SU-DHL-6 (cell line): ENCODE data around the gene ARF6.

Source experiments
- H2AFZ ChIP-seq: fragments of 200-600 bp; sonication (generic); 2 replicates; pipeline ENCODE4 v1.6.1; 2014; ENCODE audit warnings: low read depth, mild to moderate bottlenecking, moderate library complexity, mixed read lengths, antibody characterized with exemption, low read length; ENCODE audit not compliant: severe bottlenecking
- H3F3A ChIP-seq: fragments of 200-600 bp; shearing (Covaris generic); 2 replicates; pipeline ENCODE4 v1.6.0; 2016; ENCODE audit warnings: antibody characterized with exemption, mild to moderate bottlenecking; ENCODE audit not compliant: insufficient read depth
- H3K27ac ChIP-seq: fragments of 200-600 bp; sonication (generic); 2 replicates; pipeline ENCODE4 v1.5.1; 2016; ENCODE audit warnings: low read depth, mild to moderate bottlenecking, low read length, moderate library complexity, mixed read lengths
- H3K27me3 ChIP-seq: fragments of 200-600 bp; sonication (generic), shearing (Covaris generic); 2 replicates; pipeline ENCODE4 v1.6.0; 2014; ENCODE audit warnings: mild to moderate bottlenecking, low read length
- H3K36me3 ChIP-seq: fragments of 200-600 bp; sonication (generic); 2 replicates; pipeline ENCODE4 v1.6.1; 2014; ENCODE audit warnings: mild to moderate bottlenecking, low read length, mixed read lengths
- H3K4me2 ChIP-seq: fragments of 300-600, 200-600 bp; shearing (Covaris generic), sonication (generic); 2 replicates; pipeline ENCODE4 v1.6.0; 2014; ENCODE audit warnings: low read length, low read depth, mild to moderate bottlenecking; ENCODE audit not compliant: poor library complexity, severe bottlenecking
- H3K4me3 ChIP-seq: fragments of 200-600 bp; sonication (generic); 2 replicates; pipeline ENCODE4 v1.5.1; 2014; ENCODE audit warnings: antibody characterized with exemption, low read length, mild to moderate bottlenecking, mixed read lengths; ENCODE audit not compliant: insufficient read depth, poor library complexity, severe bottlenecking
- H3K79me2 ChIP-seq: fragments of 200-600 bp; sonication (generic); 2 replicates; pipeline ENCODE4 v1.6.1; 2014; ENCODE audit warnings: mild to moderate bottlenecking, low read length, moderate library complexity; ENCODE audit not compliant: insufficient read depth
- H3K9ac ChIP-seq: fragments of 200-600 bp; sonication (generic); 2 replicates; pipeline ENCODE4 v1.7.0; 2014; ENCODE audit warnings: mild to moderate bottlenecking, low read length
- H3K9me2 ChIP-seq: fragments of 200-600 bp; sonication (generic); replicated peaks from 2 replicates; pipeline ENCODE4 v1.6.1; 2014; ENCODE audit warnings: low read length; ENCODE audit not compliant: insufficient read depth
- H3K9me3 ChIP-seq: fragments of 200-600 bp; sonication (generic); 2 replicates; pipeline ENCODE4 v1.6.1; 2014; ENCODE audit warnings: low read length, mixed read lengths; ENCODE audit not compliant: insufficient read depth
- H4K20me1 ChIP-seq: fragments of 200-600 bp; sonication (generic); 2 replicates; pipeline ENCODE4 v1.6.1; 2014; ENCODE audit warnings: low read depth, mild to moderate bottlenecking, antibody characterized with exemption, low read length, moderate library complexity, mixed read lengths
- EZH2phosphoT487 ChIP-seq: fragments of 200-600 bp; sonication (generic), shearing (Covaris generic); conservative IDR thresholded peaks from 2 replicates; pipeline ENCODE4 v1.6.1; 2018; ENCODE audit warnings: mild to moderate bottlenecking, antibody characterized with exemption, low read length, moderate library complexity, mixed read lengths
- TF ChIP-seq, protein P1 (sequence below): fragments of 200-600 bp; sonication (generic); IDR thresholded peaks from one replicate; pipeline ENCODE4 v1.5.1; 2017; ENCODE audit warnings: antibody characterized with exemption, mild to moderate bottlenecking, low read length, moderate library complexity; ENCODE audit not compliant: insufficient read depth, poor library complexity, severe bottlenecking

Gene ARF6

GRCh38 chr14:49879646-49880204 lies 13.2 kb upstream of the ARF6 start:
- H3K36me3 ChIP-seq = no peaks in the 10 kb centered on the region
- peak overlapping the region; percentile 45 for H3K9ac ChIP-seq
- H4K20me1 ChIP-seq = no peaks in the 10 kb centered on the region
- peak overlapping the region; percentile 97 for H2AFZ ChIP-seq
- H3K27me3 ChIP-seq = no peaks in the 10 kb centered on the region
- no peaks in the 10 kb centered on the region for H3K9me2 ChIP-seq
- no peaks in the 10 kb centered on the region for H3K9me3 ChIP-seq
- H3K4me3 ChIP-seq = peak overlapping the region; percentile 20
- H3F3A ChIP-seq = peaks cover 8% of the 10 kb centered on the region
- peak overlapping the region; percentile 80 for H3K27ac ChIP-seq
- no peaks in the 10 kb centered on the region for H3K79me2 ChIP-seq
- H3K4me2 ChIP-seq = peak overlapping the region; percentile 48
- TF ChIP-seq, protein P1, sequence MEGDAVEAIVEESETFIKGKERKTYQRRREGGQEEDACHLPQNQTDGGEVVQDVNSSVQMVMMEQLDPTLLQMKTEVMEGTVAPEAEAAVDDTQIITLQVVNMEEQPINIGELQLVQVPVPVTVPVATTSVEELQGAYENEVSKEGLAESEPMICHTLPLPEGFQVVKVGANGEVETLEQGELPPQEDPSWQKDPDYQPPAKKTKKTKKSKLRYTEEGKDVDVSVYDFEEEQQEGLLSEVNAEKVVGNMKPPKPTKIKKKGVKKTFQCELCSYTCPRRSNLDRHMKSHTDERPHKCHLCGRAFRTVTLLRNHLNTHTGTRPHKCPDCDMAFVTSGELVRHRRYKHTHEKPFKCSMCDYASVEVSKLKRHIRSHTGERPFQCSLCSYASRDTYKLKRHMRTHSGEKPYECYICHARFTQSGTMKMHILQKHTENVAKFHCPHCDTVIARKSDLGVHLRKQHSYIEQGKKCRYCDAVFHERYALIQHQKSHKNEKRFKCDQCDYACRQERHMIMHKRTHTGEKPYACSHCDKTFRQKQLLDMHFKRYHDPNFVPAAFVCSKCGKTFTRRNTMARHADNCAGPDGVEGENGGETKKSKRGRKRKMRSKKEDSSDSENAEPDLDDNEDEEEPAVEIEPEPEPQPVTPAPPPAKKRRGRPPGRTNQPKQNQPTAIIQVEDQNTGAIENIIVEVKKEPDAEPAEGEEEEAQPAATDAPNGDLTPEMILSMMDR = peak; percentile 44
- no peak for TF ChIP-seq EZH2phosphoT487

GRCh38 chr14:49880267-49881064 lies 12.4 kb upstream of the ARF6 start:
- Histone ChIP-seq H3K27ac (peak overlapping the region; percentile 80), H3F3A (peaks cover 8% of the 10 kb centered on the region), H3K9me2 (no peaks in the 10 kb centered on the region), H3K27me3 (no peaks in the 10 kb centered on the region), H3K9me3 (no peaks in the 10 kb centered on the region), H2AFZ (peak overlapping the region; percentile 97), H3K4me2 (peak overlapping the region; percentile 48), H3K36me3 (no peaks in the 10 kb centered on the region), H3K4me3 (peak overlapping the region; percentile 20), H4K20me1 (no peaks in the 10 kb centered on the region), H3K79me2 (no peaks in the 10 kb centered on the region), H3K9ac (peak overlapping the region; percentile 45)
- TF ChIP-seq, protein P1 = peak; percentile 3
- no peak for TF ChIP-seq EZH2phosphoT487

DNA sequence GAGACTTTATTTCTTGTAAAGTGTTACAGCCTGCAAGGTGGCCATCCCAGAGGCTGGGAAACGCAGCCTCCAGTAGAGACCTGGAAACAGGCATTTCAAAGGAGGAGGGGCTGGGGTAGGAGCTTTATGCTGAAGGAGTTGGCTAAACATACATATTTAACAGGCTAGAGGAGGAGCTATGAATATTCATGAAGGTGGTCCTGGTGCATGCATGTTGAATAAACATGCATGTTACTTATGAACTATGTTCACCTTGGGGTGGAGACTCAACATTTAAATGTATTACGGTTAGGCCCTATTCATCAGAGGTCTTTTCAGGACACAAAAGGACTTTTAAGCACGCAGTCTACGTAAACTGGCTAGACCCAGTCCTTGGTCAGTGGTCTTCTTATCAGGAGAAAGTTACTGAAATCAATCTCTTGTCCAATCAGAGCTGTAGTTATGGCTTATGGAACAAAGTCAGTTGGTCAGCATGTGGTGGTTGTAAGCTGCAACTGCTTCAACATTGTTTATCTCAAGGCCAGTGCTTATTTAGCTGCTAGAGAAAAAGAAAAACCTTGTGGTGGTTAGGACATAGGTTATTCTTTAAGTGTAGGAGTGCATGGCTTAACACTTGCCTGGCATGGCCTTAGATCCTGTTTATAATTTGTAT lies 11.4 kb upstream of the ARF6 start:
- Histone ChIP-seq H4K20me1 (no peaks in the 10 kb centered on the region), H3K4me2 (no peak overlapping the region), H3K27me3 (no peaks in the 10 kb centered on the region), H3K9me2 (no peaks in the 10 kb centered on the region), H3K9me3 (no peaks in the 10 kb centered on the region), H3K36me3 (no peaks in the 10 kb centered on the region), H3K9ac (no peak overlapping the region), H3K4me3 (no peak overlapping the region), H3K27ac (no peak overlapping the region), H2AFZ (no peak overlapping the region), H3K79me2 (no peaks in the 10 kb centered on the region), H3F3A (peaks cover 12% of the 10 kb centered on the region)
- TF ChIP-seq EZH2phosphoT487 = no peak
- TF ChIP-seq, protein P1 = no peak
